Endothelial cell of umbilical vein (primary cell): ENCODE results near the gene CUEDC1.
"Not testable (repeated sequence)": the region's sequence is repeated elsewhere in the genome, so short reads cannot be mapped to it uniquely, and the experiment has no call there.

Experiments
- CTCF ChIP-seq, 2 donors: IDR thresholded peaks; 1 replicate in 1 of 2; 2 replicates in 1 of 2; pipeline ENCODE4 v1.5.1; 2011; ENCODE audit warnings: low read length in 2 of 2, mild to moderate bottlenecking in 2 of 2, moderate library complexity in 2 of 2, control low read depth in 1 of 2, inconsistent platforms in 1 of 2, low read depth in 1 of 2; ENCODE audit not compliant: insufficient read depth in 1 of 2; ENCODE audit errors: extremely low read depth in 1 of 2
- EZH2 ChIP-seq: IDR thresholded peaks from 2 replicates; pipeline ENCODE4 v1.6.1; 2012; ENCODE audit warnings: borderline replicate concordance, low read depth, mild to moderate bottlenecking, moderate library complexity, low read length, inconsistent platforms; ENCODE audit not compliant: severe bottlenecking
- POLR2A ChIP-seq: IDR thresholded peaks from 2 replicates; pipeline ENCODE4 v1.6.1; 2012; ENCODE audit warnings: low read depth, mild to moderate bottlenecking, control low read depth, low read length
- POLR2AphosphoS5 ChIP-seq: IDR thresholded peaks from 2 replicates; pipeline ENCODE4 v1.6.1; 2012; ENCODE audit warnings: low read depth, mild to moderate bottlenecking, control low read depth, low read length, moderate library complexity; ENCODE audit not compliant: insufficient read depth
- TF ChIP-seq, protein P1 (sequence below): IDR thresholded peaks from 2 replicates; pipeline ENCODE4 v1.6.1; 2011; ENCODE audit not compliant: insufficient read depth, insufficient read length

- TF ChIP-seq CTCF (IDR thresholded peaks at IDR 0.05; ENCODE audit: extremely low read depth in 1 of 2, insufficient read depth in 1 of 2, low read depth in 1 of 2, low read length in 2 of 2); POLR2AphosphoS5; POLR2A; EZH2: not testable (repeated sequence)
- TF ChIP-seq, protein P1, sequence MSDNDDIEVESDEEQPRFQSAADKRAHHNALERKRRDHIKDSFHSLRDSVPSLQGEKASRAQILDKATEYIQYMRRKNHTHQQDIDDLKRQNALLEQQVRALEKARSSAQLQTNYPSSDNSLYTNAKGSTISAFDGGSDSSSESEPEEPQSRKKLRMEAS = not testable (repeated sequence)
Measured at GRCh38 chr17:57958391-57958790, 3.2 kb upstream of the CUEDC1 start.
